Suppressor macrophage treated with lipopolysaccharide for 1 hour (primary cell): ENCODE measurements around the gene USP9Y.
"Not testable (repeated sequence)": the region's sequence is repeated elsewhere in the genome, so short reads cannot be mapped to it uniquely, and the experiment has no call there.

Source experiments
- DNase-seq, 3 donors: peaks; one replicate each; pipeline ENCODE4 v3.0.0-alpha.2; 2020 to 2022

The USP9Y gene, protein sequence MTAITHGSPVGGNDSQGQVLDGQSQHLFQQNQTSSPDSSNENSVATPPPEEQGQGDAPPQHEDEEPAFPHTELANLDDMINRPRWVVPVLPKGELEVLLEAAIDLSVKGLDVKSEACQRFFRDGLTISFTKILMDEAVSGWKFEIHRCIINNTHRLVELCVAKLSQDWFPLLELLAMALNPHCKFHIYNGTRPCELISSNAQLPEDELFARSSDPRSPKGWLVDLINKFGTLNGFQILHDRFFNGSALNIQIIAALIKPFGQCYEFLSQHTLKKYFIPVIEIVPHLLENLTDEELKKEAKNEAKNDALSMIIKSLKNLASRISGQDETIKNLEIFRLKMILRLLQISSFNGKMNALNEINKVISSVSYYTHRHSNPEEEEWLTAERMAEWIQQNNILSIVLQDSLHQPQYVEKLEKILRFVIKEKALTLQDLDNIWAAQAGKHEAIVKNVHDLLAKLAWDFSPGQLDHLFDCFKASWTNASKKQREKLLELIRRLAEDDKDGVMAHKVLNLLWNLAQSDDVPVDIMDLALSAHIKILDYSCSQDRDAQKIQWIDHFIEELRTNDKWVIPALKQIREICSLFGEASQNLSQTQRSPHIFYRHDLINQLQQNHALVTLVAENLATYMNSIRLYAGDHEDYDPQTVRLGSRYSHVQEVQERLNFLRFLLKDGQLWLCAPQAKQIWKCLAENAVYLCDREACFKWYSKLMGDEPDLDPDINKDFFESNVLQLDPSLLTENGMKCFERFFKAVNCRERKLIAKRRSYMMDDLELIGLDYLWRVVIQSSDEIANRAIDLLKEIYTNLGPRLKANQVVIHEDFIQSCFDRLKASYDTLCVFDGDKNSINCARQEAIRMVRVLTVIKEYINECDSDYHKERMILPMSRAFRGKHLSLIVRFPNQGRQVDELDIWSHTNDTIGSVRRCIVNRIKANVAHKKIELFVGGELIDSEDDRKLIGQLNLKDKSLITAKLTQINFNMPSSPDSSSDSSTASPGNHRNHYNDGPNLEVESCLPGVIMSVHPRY (N-terminal part only)

DNA sequence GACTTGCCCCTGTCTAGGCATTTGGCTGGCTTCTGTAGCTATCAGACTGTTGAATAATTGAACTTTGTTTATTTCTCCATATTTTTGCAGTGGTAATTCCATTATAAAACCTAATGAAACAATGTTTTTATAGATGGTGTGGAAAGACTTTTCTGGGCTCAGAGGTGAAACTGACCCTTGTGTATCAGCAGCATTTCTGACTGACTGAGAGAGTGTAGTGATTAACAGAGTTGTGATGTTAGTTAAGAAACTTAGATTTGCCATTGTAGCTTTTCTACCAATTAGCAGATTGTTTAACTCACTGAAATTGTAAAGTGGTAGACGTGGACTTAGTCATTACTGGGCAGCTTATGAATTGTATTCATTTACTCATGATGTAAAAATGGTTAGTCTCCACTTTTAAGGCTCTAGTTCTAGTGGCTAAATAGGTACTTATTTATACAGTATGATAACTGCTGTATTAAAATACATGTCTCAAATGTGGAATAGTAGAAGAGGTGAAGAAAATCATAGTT lies at the start of gene USP9Y:
Gene USP9Y (plus strand): TSS at position 51 of the 515 bp plus-strand sequence. CDS start 8,217 bp downstream, outside the sequence.
- no peak for DNase-seq

DNA sequence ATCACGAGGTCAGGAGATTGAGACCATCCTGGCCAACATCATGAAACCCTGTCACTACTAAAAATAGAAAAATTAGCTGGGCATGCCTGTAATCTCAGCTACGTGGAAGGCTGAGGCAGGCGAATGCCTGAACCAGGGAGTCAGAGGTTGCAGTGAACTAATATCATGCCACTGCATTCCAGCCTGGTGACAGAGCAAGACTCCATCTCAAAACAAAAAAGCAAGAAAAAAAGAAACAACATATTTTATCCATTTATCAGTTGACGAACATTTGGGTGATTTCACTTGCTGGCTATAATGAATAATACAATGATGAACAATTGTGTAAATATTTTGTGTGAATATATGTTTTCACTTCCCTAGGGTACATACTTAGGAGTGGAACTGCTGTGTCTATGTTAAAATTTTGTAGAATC lies 49.4 kb upstream of the USP9Y start:
- no peak for DNase-seq

DNA sequence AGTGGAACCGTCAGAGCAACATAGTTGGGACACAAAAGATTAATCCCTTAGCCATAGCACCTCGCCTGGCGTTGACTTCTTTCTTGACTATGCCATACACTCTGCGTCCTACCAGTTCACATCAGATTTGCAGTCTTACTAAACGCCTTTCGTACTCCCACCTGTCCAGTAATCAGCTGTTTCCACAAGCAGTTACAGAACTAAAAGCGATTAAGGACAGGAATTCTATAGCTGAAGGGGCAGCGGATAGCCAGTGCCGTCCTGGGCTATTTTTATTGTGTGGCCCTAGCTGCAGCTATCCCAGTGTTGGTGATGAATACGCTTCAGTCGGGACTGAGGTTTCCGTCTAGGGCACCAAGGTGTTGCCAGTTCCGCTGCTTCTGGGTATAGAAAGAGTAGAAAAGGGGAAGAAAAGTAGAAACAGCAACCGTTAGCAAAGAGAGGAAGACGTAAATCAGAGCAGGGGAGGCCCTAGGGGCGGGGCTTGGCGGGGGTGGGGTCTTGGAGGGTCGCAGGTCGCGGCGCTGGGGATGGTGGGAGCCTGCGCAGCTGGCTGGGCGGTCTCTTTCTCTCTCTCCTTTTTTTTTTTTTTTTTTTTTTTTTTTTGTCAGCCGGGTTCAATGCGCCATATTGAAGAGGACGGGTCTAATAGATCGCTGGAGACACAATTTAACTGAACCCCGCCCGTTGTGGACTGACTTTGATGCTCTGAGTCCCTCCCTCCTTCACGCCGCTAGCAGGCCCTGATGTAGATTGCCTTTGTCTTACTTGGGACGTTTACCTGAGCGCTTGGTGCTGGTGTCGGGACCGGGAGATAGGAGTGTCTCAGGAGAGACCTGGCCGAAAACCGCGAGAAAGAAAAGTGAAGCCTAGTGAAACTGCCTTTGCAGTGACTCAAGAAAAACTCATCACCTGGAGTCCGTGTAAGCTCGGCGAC lies 39.0 kb upstream of the USP9Y start:
- peak; percentile 57 to 70 (median 61) for DNase-seq

DNA sequence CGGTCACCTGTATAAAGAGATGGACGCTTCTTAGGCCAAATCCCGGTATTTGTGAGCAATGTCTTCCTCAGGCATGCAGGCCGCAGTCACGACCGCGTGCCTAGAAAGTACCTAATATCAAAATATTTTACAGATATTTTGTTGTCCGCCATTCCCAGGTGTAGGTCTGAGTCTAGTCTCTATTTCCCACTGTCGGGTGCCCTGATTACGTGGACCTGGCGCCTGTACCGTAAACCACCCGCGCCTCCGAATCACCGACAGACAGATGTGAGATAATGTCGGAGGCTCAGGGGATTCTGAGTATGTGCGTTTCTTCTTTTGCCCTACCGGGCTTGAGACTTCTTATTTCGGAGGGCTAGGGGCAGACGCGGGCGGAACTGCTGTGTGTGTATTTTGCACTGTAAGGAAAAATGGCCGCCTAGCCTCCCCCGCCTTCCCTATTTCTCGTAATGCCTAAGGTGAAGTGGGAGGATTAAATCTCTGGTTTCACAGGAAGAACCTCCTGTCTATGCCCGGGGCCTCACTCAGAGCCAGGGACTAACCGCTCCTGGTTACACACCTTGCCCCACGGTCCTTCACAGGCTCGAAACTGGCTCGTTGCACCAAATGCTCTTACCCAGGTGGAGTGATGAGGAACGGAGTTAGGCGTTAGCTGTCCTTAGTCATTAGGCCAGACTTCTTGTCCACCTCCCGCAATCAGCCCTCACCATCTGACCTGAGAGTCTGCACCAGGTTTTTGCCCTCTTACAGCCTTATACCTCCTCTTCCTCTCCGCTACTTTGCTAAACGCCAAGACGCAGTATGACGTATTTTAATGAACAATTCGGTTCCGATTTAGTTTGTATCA lies 38.1 kb upstream of the USP9Y start:
- DNase-seq = peak; percentile 45 to 63 (median 53)

DNA sequence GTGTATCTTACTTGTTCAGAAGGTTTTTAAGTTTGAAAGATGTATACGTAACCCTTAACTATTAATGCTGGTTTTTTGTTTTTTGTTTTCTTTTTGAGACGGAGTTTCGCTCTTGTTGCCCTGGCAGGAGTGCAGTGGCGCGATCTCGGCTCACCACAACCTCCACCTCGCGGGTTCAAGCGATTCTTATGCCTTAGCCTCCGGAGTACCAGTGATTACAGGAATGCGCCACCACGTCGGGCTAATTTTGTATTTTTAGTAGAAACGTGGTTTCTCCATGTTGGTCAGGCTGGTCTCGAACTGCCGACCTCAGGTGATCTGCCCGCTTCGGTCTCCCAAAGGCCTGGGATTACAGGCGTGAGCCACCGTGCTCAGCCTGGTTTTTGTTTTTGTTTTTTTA lies 37.2 kb upstream of the USP9Y start:
- not testable (repeated sequence) for DNase-seq

DNA sequence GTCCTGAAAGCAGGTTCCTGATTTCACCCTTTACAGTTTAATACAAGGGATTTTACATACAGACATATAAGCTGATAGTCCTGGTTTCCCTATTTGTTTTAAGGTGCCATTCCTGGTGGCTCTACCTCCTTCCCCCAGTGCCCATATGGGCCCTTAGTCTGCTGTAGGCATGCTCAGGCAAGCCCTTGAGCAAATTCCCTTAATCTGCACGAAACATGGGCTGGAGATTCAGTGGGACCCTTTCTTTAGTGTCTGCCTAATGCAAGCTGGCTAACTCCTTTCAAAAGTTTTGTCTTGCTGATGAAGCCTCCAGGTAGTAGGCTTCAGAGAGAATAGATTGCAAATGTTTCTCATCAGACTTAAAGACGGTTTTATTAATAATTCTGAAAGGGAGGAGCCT lies 22.9 kb upstream of the USP9Y start:
- no peak for DNase-seq

DNA sequence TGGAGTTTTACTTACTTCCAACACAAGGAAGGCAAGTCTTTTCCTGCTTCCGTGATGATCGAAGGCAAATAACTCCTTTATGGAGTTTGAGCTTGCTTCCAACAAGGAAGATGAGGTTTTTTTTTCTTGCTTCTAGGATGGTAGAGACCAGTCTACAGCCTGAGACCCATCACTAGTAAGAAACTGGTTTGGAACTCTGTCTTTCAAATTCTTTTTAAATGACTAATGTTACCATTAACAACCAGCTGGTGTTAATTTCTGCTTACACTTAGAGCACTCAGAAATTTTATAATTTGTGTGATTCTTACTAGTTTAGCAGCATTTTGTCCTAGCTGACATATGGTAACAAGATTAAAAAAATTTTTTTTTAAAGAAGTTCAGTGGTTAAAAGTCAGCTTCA lies 19.5 kb upstream of the USP9Y start:
- DNase-seq = no peak

GRCh38 chrY:12688337-12688736 lies 12.7 kb upstream of the USP9Y start:
- no peak for DNase-seq

DNA sequence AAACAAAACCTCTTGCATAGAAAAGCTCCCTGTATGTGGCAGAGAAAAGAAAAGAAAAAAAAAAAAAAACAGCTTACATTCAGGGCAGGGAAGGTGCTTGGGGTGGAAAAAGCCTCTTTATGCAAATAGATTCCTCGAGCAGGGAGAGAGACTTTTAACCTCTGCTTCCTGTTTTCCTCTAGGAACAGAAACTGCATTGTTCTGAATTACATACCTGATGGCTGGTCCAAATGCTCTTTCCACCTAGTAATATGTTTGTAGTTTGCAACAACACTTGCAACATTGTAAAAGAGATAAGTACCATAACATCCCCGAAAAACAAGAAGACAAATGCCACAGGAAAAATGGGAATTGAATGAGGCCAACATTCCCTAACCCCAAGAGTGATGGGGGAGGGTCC lies 944 bp upstream of the USP9Y start:
- DNase-seq = no peak

GRCh38 chrY:12702174-12702573 lies 1.1 kb downstream of the USP9Y start:
- no peak for DNase-seq

DNA sequence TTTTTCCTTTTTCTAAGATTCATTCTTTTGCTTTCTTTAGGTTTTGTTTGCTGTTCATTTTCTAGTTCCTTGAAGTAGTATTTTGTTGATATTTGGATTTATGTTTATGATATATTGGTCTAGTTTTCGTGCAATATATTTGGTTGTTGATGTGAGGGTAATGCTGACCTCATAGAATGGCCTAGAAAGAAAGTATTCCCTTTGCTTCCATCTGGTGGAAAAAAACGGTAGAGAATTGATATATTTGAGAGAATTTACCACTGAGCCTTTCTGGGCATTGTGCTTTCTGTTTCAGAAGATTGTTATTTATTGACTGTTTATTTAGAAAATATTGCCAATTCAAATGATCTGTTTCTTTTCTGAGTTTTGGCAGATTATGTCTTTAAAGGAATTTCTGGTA lies 9.4 kb downstream of the USP9Y start:
- DNase-seq = no peak

DNA sequence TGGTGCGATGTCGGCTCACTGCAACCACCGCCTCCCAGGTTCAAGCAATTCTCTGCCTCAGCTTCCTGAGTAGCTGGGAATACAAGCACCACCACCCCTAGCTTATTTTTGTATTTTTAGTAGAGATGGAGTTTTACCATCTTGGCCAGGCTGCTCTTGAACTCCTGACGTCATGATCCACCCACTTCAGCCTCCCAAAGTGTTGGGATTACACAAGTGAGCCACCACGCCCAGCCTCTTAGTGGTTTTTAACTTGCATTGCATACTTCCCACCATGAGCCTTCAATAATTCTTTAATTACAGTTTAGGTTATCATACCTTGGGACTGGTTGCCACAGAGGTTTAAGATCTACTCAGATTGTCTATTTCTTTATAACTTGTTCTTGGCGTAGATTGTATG lies 14.3 kb downstream of the USP9Y start:
- DNase-seq = no peak

DNA sequence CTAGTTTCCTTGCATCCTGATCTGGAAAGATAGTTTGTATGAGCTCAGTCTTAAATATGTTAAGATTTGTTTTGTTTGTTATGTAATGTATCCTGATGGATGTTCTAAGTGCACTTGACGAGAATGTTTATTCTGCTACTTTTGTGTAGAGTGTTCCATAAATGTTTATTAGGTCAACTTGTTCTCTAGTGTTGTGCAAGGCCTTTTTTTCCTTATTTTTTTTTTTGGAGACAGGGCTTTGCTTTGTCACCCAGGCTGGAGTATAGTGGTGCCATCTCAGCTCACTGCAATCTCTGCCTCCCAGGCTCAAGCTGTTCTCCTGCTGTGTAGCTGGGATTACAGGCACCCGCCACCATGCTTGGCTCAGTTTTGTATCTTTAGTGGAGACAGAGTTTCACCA lies 28.7 kb downstream of the USP9Y start:
- no peak for DNase-seq

DNA sequence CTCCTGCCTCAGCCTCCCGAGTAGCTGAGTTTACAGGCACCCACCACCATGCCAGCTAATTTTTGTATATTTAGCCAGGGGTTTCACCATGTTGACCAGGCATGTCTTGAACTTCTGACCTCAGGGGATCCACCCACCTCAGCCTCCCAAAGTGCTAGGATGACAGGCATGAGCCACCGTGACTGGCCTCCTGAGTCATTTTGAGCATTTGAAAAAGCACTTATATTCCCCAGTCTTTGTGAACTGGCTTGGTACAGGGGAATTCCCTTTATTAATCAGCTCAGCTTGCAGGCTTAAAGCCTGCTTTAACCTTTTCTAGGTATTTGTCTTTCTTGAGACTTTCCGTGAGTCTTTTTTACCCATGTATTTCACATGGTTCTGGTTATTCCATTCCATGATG lies 32.6 kb downstream of the USP9Y start:
- DNase-seq = peak; percentile 15 to 58 (median 19)

GRCh38 chrY:12734051-12734450 lies 33.0 kb downstream of the USP9Y start:
- DNase-seq = no peak

DNA sequence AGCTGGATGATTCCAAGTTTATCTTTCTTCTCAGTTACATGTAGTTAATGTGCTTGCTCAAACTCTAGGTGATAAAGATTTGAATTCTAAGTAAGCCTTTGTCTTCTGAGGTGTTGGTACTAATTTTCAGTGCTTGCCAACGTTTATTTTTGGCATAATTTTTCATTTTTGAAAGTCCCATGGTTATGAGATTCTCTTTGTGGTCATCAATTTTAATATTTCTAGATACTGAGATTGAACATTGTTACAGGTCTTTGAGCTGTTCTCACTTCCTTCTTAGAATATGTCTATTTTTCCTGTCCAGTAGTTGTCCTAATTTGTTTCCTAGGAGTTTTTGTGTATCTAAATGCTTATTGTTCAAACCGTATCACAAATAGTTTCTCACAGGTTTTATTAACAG lies 40.4 kb downstream of the USP9Y start:
- no peak for DNase-seq

DNA sequence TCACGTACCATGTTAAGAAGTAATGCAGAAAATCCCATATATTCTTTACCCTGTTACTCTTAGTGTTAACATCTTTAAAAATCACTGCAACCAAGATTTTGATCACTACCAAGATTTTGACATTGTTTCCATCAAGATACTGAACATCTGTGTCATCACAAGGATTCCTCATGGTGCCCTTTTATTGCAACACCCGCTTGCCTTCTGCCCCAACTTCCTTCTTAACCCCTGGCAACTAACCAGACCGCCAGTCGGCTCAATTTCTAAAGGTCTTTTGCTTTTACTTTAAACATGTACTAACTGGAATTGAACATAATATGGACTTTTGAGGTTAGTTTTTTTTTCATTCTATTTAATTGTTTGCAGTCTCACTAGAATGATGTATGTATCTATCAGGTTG lies 41.7 kb downstream of the USP9Y start:
- DNase-seq = peak; percentile 32 to 45 (median 38)

DNA sequence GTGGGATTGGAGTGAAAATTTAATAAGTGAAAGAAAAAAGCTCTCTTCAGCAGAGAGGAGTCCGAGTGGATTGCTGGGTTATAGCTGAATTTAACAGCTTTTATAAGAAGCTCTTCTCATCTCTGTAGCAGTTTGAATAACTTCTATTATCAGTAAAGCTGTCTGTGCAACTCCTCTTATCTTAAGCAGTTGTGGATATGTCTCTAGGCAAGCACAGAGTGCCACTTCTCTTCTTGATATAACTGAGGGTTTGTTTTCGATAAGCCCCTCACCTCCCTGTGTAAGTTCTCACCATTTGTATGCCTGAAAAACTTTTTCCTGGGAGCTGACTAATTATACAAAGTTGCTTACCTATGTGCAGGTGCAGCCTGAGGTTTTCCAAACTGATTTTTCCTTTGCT lies 43.1 kb downstream of the USP9Y start:
- DNase-seq = no peak

DNA sequence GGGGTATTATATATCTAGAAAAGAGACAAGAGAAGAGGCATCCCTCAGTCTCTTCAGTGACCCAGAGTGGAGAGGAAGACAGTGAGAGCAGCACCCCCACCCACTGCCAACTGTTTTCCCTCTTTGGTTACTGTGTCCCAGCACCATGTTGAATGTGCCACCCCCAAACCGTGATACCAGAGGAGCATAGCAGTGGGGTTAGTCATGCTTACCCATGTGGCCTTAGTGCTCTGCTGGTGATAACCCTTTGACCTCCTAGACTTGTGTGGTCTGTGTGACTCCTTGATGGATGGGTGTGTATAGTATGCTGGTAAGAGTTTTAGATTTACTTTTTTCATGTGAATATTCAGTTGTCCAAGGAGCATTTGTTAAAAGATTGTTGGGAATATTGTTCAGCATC lies 48.3 kb downstream of the USP9Y start:
- no peak for DNase-seq

- no peak for DNase-seq
These were observed 51.8 kb downstream of the USP9Y start for GRCh38 chrY:12752856-12753255.

DNA sequence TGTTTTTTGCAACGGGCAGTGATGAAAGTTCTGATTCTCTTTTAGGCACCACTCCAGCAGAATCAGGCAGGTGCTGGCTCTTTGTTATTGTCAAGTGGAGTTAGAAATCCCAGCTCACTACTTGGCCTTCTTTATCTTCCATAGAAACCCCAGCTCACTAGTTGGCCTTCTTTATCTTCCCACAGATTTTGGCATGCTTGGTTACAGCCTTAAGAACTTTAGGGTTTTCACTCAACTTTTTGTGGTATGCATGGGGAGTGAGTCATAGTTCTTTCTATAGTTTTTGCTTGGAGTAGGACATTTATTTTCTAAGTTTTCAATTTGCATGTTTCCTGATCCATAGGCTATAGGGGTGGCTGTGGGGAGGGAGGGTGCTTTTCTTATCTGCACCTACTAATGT lies 55.0 kb downstream of the USP9Y start:
- no peak for DNase-seq
